GM12878 (cell line): ENCODE measurements around the gene RBPJL. TPM values are rescaled to one million over a fixed set of nuclear protein-coding genes. Genes with fewer than 3 reads are reported as not detected.

Source experiments
- ATAC-seq: fragments of 200-7000 bp; cut with Tn5 transposase; 3 replicates; pipeline ENCODE4 v1.9.1; 2020; ENCODE audit warnings: mild to moderate bottlenecking, moderate library complexity
- BruUV-seq: library from RNA; stranded (reverse); fragments of 400-500 nt; replicated peaks from 2 replicates; lab custom pipeline; 2021; lab: Mats Ljungman, UMichigan
- CTCF ChIA-PET: fragments of 300-600 bp; sonication (Branson Sonifier 250); formaldehyde crosslinking; extraction: SDS; loops from one replicate; lab custom pipeline; 2021; ENCODE audit warnings: inconsistent platforms; lab: Yijun Ruan, JAX
- POLR2A ChIA-PET: fragments of 350-600 bp; formaldehyde crosslinking; extraction: SDS; loops from one replicate; lab custom pipeline; 2021; ENCODE audit warnings: inconsistent platforms; lab: Charles Lee
- RAD21 ChIA-PET: fragments of 300-600 bp; sonication (Branson Sonifier 250); formaldehyde crosslinking; loops from one replicate; lab custom pipeline; 2023; ENCODE audit warnings: antibody characterized with exemption; ENCODE audit not compliant: unreplicated experiment; lab: Charles Lee
- SMC1A ChIA-PET: fragments of 300-600 bp; sonication (Branson Sonifier 250); formaldehyde crosslinking; loops from one replicate; lab custom pipeline; 2023; ENCODE audit not compliant: unreplicated experiment, uncharacterized antibody; lab: Charles Lee
- DNase-seq: peaks from one replicate; pipeline ENCODE4 v3.0.0-alpha.2; 2011; ENCODE audit warnings: low read depth, low spot score
- FAIRE-seq: peaks from 3 replicates; lab custom pipeline; 2011; peaks lifted over from hg19 to GRCh38; lab: Jason Lieb, UNC
- H2AFZ ChIP-seq: 2 replicates; pipeline ENCODE4 v1.6.0; 2011; ENCODE audit warnings: low read depth, low read length, control low read depth; ENCODE audit not compliant: control insufficient read depth
- H3K27ac ChIP-seq: 2 replicates; pipeline ENCODE4 v1.5.1; 2011; ENCODE audit warnings: control low read depth; ENCODE audit not compliant: control insufficient read depth, insufficient read depth
- H3K27me3 ChIP-seq, 2 experiments: replicated peaks in 1 of 2; 2 replicates each; pipeline versions ENCODE4 v1.6.0 to v1.6.1; 2011; ENCODE audit warnings: low read length in 1 of 2; ENCODE audit not compliant: control insufficient read depth in 2 of 2, insufficient read depth in 2 of 2
- H3K36me3 ChIP-seq, 2 experiments: 2 replicates each; pipeline ENCODE4 v1.5.1; 2011; ENCODE audit warnings: low read length in 1 of 2; ENCODE audit not compliant: control insufficient read depth in 2 of 2, insufficient read depth in 2 of 2
- H3K4me1 ChIP-seq: 2 replicates; pipeline ENCODE4 v1.6.1; 2011; ENCODE audit warnings: mild to moderate bottlenecking, low read length, moderate library complexity, mixed read lengths; ENCODE audit not compliant: control insufficient read depth, insufficient read depth
- H3K4me2 ChIP-seq: 2 replicates; pipeline ENCODE4 v1.6.0; 2011; ENCODE audit warnings: control low read depth; ENCODE audit not compliant: control insufficient read depth, insufficient read depth
- H3K4me3 ChIP-seq: fragments of 200-600 bp; sonication (generic); 2 replicates; pipeline ENCODE4 v1.5.1; 2016
- H3K79me2 ChIP-seq: 2 replicates; pipeline ENCODE4 v1.6.0; 2011; ENCODE audit warnings: low read length; ENCODE audit not compliant: control insufficient read depth, insufficient read depth
- H3K9ac ChIP-seq: 2 replicates; pipeline ENCODE4 v1.8.0; 2011; ENCODE audit warnings: low read length, control low read depth, mixed read lengths; ENCODE audit not compliant: control insufficient read depth, insufficient read depth
- H3K9me3 ChIP-seq: replicated peaks from 3 replicates; pipeline ENCODE4 v1.5.1; 2011; ENCODE audit warnings: mild to moderate bottlenecking, low read length; ENCODE audit not compliant: control insufficient read depth, insufficient read depth
- H4K20me1 ChIP-seq: 2 replicates; pipeline ENCODE4 v1.6.0; 2011; ENCODE audit not compliant: control insufficient read depth, insufficient read depth
- CHD1 ChIP-seq: IDR thresholded peaks from 2 replicates; pipeline ENCODE4 v1.6.1; 2012; ENCODE audit warnings: low read depth, low read length, improper control_type of control experiment
- EGR1 ChIP-seq, 2 experiments: IDR thresholded peaks; 1 replicate in 1 of 2; 2 replicates in 1 of 2; pipeline ENCODE4 v1.6.1; 2011 to 2012; ENCODE audit warnings: low read depth in 2 of 2, low read length in 2 of 2, borderline replicate concordance in 1 of 2, mild to moderate bottlenecking in 1 of 2, moderate library complexity in 1 of 2
- HCFC1 ChIP-seq: fragments of 150-350 bp; IDR thresholded peaks from 2 replicates; pipeline ENCODE4 v1.6.1; 2014; ENCODE audit warnings: low read length
- MTA2 ChIP-seq: fragments of 450-650 bp; IDR thresholded peaks from 2 replicates; pipeline ENCODE4 v1.6.1; 2016; ENCODE audit warnings: low read depth, mild to moderate bottlenecking, moderate library complexity
- NFYB ChIP-seq: IDR thresholded peaks from 2 replicates; pipeline ENCODE4 v1.6.1; 2011; ENCODE audit warnings: low read depth, mild to moderate bottlenecking, low read length, improper control_type of control experiment, moderate library complexity; ENCODE audit not compliant: insufficient read depth
- PAX5 ChIP-seq: IDR thresholded peaks from 2 replicates; pipeline ENCODE4 v1.6.1; 2011; ENCODE audit warnings: low read depth, low read length, borderline replicate concordance
- RUNX3 ChIP-seq: IDR thresholded peaks from 2 replicates; pipeline ENCODE4 v1.6.1; 2012; ENCODE audit warnings: low read length, inconsistent platforms
- SMC3 ChIP-seq: IDR thresholded peaks from 2 replicates; pipeline ENCODE4 v1.6.1; 2011; ENCODE audit warnings: low read length, improper control_type of control experiment, borderline replicate concordance
- SUZ12 ChIP-seq: fragments of 200-600 bp; sonication (generic); IDR thresholded peaks from one replicate; pipeline ENCODE4 v1.6.1; 2018; ENCODE audit warnings: antibody characterized with exemption, mild to moderate bottlenecking; ENCODE audit not compliant: unreplicated experiment
- TCF3 ChIP-seq: IDR thresholded peaks from 2 replicates; pipeline ENCODE4 v1.6.1; 2012; ENCODE audit warnings: low read depth, mild to moderate bottlenecking, low read length, borderline replicate concordance; ENCODE audit not compliant: insufficient read depth
- ZBTB33 ChIP-seq: fragments of 450-650 bp; IDR thresholded peaks from 2 replicates; pipeline ENCODE4 v1.6.1; 2017; ENCODE audit warnings: mild to moderate bottlenecking
- ZBTB40 ChIP-seq: fragments of 450-650 bp; IDR thresholded peaks from 2 replicates; pipeline ENCODE4 v1.6.1; 2016; ENCODE audit warnings: mild to moderate bottlenecking, moderate library complexity, borderline replicate concordance
- ZNF207 ChIP-seq: fragments of 450-650 bp; IDR thresholded peaks from 2 replicates; pipeline ENCODE4 v1.6.1; 2014; ENCODE audit warnings: antibody characterized with exemption, mild to moderate bottlenecking, borderline replicate concordance
- WGBS: methylation state at CpG from one replicate; pipeline ENCODE4 v1.1.6; 2016; ENCODE audit warnings: low lambda C conversion rate; ENCODE audit not compliant: insufficient replicate concordance, insufficient coverage; ENCODE audit errors: missing lambda C conversion rate; 5-methylcytosine and 5-hydroxymethylcytosine counted together
- in situ Hi-C: fragments of 300-500 bp; cut with MboI; formaldehyde crosslinking; loops from 9 replicates; pipeline ENCODE4 v1.14.3; 2018; ENCODE audit warnings: mixed read lengths
- intact Hi-C: fragments of 100-400 bp; cut with micrococcal nuclease; formaldehyde crosslinking; loops from one replicate; pipeline ENCODE4 v1.14.2; 2022; ENCODE audit not compliant: unreplicated experiment
- polyA plus RNA-seq, 11 experiments: library from polyadenylated mRNA; depleted of rRNA in 4 of 11; unstranded in 6 of 11; stranded (reverse) in 5 of 11; fragments of >200 nt; fragmentation: Nextera tagmentation in 4 of 11; fragmentation: Illumina TruSeq in 1 of 11; extraction: Ambion mirVana in 4 of 11; extraction: Trizol in 1 of 11; gene quantifications; 1 replicate in 1 of 11; 2 replicates in 10 of 11; pipeline versions ENCODE4 v1.2.1 to v1.2.3, GENCODE V29; 2011 to 2016; ENCODE audit warnings: inconsistent platforms in 2 of 11, missing spikeins in 2 of 11, low read depth in 1 of 11
- total RNA-seq, 4 experiments: library from RNA; depleted of rRNA in 3 of 4; stranded (reverse); fragments of >200 nt in 3 of 4; fragmentation: Illumina TruSeq in 1 of 4; extraction: Trizol in 1 of 4; gene quantifications; 2 replicates each; pipeline versions ENCODE4 v1.2.1 to v1.2.3, GENCODE V29; 2013 to 2021
- TF ChIP-seq, protein P1 (sequence below): fragments of 450-650 bp; IDR thresholded peaks from 2 replicates; pipeline ENCODE4 v1.6.1; 2017; ENCODE audit warnings: antibody characterized with exemption, mild to moderate bottlenecking, moderate library complexity
- TF ChIP-seq, protein P2 (sequence below): IDR thresholded peaks from 2 replicates; pipeline ENCODE4 v1.6.1; 2011; ENCODE audit warnings: low read depth, low read length, improper control_type of control experiment, borderline replicate concordance

The RBPJL gene
- total and polyA plus RNA-seq, 10 of the 15 experiments (the other 5 are each of a cell fraction or from before 2014, with no cell fraction given): 0.18 TPM; not detected in 9

DNA sequence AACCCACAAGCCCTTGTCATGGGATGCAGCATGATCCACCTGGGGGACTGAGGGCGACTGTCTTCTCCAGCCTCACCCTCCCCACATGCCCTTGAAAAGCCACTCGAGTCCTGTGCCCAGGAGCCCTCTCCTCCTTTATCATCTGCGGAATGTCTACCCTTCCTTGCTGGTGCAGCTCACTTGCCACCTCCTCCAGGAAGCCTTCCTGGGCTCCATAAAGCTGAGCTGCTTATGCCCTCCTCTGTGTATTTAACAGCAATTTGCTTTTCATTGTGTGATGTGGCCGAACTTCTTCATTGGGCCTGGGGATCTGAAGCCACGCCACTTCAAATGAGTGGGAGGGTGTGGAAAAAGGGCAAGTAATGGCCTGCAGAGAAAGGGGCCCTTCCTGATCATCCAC lies 17.8 kb upstream of the RBPJL start:
- Histone ChIP-seq H3K27ac (no peak overlapping the region), H3K4me1 (no peaks in the 10 kb centered on the region), H2AFZ (no peak overlapping the region), H3K9me3 (no peaks in the 10 kb centered on the region), H3K4me3 (no peak overlapping the region), H3K9ac (no peak overlapping the region), H3K79me2 (no peaks in the 10 kb centered on the region), H3K27me3 (peaks cover 4% of the 10 kb centered on the region in 2 experiments), H3K36me3 (no peaks in the 10 kb centered on the region), H3K4me2 (no peak overlapping the region), H4K20me1 (no peaks in the 10 kb centered on the region)
- no TSS peak for BruUV-seq
- no peak for FAIRE-seq
- ChIA-PET SMC1A (no interaction called here), CTCF (interaction anchor here (4.4 kb wide), 1 partner anchor 193 kb away, joined by 30 read pairs; no protein-coding TSS in a partner anchor), RAD21 (no interaction called here), POLR2A (no interaction called here)
- ATAC-seq: no peak
- WGBS: 22% methylated on average over 5 of the region's 5 CpGs
- DNase-seq: no peak
- intact Hi-C loops: no loop called here
- in situ Hi-C loops: no loop called here
- no peak for TF ChIP-seq SUZ12
- TF ChIP-seq CHD1: no peak
- TF ChIP-seq, protein P1, sequence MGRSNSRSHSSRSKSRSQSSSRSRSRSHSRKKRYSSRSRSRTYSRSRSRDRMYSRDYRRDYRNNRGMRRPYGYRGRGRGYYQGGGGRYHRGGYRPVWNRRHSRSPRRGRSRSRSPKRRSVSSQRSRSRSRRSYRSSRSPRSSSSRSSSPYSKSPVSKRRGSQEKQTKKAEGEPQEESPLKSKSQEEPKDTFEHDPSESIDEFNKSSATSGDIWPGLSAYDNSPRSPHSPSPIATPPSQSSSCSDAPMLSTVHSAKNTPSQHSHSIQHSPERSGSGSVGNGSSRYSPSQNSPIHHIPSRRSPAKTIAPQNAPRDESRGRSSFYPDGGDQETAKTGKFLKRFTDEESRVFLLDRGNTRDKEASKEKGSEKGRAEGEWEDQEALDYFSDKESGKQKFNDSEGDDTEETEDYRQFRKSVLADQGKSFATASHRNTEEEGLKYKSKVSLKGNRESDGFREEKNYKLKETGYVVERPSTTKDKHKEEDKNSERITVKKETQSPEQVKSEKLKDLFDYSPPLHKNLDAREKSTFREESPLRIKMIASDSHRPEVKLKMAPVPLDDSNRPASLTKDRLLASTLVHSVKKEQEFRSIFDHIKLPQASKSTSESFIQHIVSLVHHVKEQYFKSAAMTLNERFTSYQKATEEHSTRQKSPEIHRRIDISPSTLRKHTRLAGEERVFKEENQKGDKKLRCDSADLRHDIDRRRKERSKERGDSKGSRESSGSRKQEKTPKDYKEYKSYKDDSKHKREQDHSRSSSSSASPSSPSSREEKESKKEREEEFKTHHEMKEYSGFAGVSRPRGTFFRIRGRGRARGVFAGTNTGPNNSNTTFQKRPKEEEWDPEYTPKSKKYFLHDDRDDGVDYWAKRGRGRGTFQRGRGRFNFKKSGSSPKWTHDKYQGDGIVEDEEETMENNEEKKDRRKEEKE: no peak
- TF ChIP-seq SMC3: no peak
- TF ChIP-seq EGR1 (IDR thresholded peaks at IDR 0.05; ENCODE audit: borderline replicate concordance in 1 of 2, low read depth in 2 of 2, low read length in 2 of 2): no peak
- TF ChIP-seq HCFC1: no peak
- TF ChIP-seq PAX5: no peak
- TF ChIP-seq ZNF207: no peak
- TF ChIP-seq NFYB: no peak
- TF ChIP-seq TCF3: no peak
- TF ChIP-seq RUNX3: no peak
- TF ChIP-seq MTA2: no peak
- TF ChIP-seq ZBTB40: no peak
- TF ChIP-seq, protein P2, sequence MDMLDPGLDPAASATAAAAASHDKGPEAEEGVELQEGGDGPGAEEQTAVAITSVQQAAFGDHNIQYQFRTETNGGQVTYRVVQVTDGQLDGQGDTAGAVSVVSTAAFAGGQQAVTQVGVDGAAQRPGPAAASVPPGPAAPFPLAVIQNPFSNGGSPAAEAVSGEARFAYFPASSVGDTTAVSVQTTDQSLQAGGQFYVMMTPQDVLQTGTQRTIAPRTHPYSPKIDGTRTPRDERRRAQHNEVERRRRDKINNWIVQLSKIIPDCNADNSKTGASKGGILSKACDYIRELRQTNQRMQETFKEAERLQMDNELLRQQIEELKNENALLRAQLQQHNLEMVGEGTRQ: no peak
- TF ChIP-seq ZBTB33: no peak
